ENCODE results near the gene SECISBP2.

SECISBP2 gene

GRCh38 chr9:89400403-89401116, 82.3 kb downstream of the SECISBP2 start:
- ChIA-PET CTCF (interaction anchor here (0.6 kb wide), 1 partner anchor 18 kb away, joined by 3 read pairs; no protein-coding TSS in a partner anchor), POLR2A (no interaction called here)
- Histone ChIP-seq H3K4me3 (ENCODE audit: low read depth, low read length) (no peak overlapping the region), H3K27ac (ENCODE audit: extremely low read depth, low read depth, low read length) (no peak overlapping the region), H3K9me3 (ENCODE audit: control insufficient read depth, insufficient read depth, low read depth, low read length) (no peaks in the 10 kb centered on the region), H3K36me3 (ENCODE audit: control insufficient read depth in 2 of 2, insufficient read depth in 1 of 2, low read length in 2 of 2) (peaks cover 0 to 66% of the 10 kb centered on the region in 2 experiments; a peak in 1 of 3 replicates), H3K4me1 (ENCODE audit: control insufficient read depth, insufficient read depth, low read length) (no peaks in the 10 kb centered on the region)
- no peak for TF ChIP-seq ZNF623 (tag by site-specific recombination; IDR thresholded peaks at IDR 0.05)
- no peak for TF ChIP-seq SP3 (tag by site-specific recombination; IDR thresholded peaks at IDR 0.05)
- TF ChIP-seq ZNF146 (tag by site-specific recombination; IDR thresholded peaks at IDR 0.05), result no peak
- no peak for TF ChIP-seq ZNF561 (tag by site-specific recombination; IDR thresholded peaks at IDR 0.05; ENCODE audit: borderline replicate concordance)
- no peak for TF ChIP-seq ZNF138 (tag by site-specific recombination; IDR thresholded peaks at IDR 0.05; ENCODE audit: borderline replicate concordance)
- no peak for TF ChIP-seq ZNF16 (tag by site-specific recombination; IDR thresholded peaks at IDR 0.05; ENCODE audit: low read depth)
- TF ChIP-seq ZNF2 (tag by site-specific recombination; IDR thresholded peaks at IDR 0.05), result no peak
- no peak for TF ChIP-seq ZNF837 (tag by site-specific recombination; IDR thresholded peaks at IDR 0.05)
- TF ChIP-seq OSR2 (tag by site-specific recombination; IDR thresholded peaks at IDR 0.05), result no peak
- no peak for TF ChIP-seq AEBP2 (tag by site-specific recombination; IDR thresholded peaks at IDR 0.05; ENCODE audit: borderline replicate concordance)
- no peak for TF ChIP-seq ZBTB6 (tag by site-specific recombination; IDR thresholded peaks at IDR 0.05)
- TF ChIP-seq ZNF202 (tag by site-specific recombination; IDR thresholded peaks at IDR 0.05; ENCODE audit: borderline replicate concordance), result no peak
- no peak for TF ChIP-seq ZNF394 (tag by site-specific recombination; IDR thresholded peaks at IDR 0.05; ENCODE audit: borderline replicate concordance)
- TF ChIP-seq ZNF473 (tag by site-specific recombination; IDR thresholded peaks at IDR 0.05), result no peak
- TF ChIP-seq ZNF335 (tag by site-specific recombination; conservative IDR thresholded peaks at IDR 0.05), result no peak
- no peak for TF ChIP-seq ZNF274 (IDR thresholded peaks at IDR 0.05; ENCODE audit: low read length)
- TF ChIP-seq ZNF274 (tag by site-specific recombination; IDR thresholded peaks at IDR 0.05; ENCODE audit: borderline replicate concordance), result no peak
- TF ChIP-seq ZNF148 (tag by site-specific recombination; IDR thresholded peaks at IDR 0.05; ENCODE audit: borderline replicate concordance), result no peak
- TF ChIP-seq ZFP3 (tag by site-specific recombination; IDR thresholded peaks at IDR 0.05; ENCODE audit: low read depth), result no peak

- POLR2A ChIA-PET, result no interaction called here
- CTCF ChIA-PET, result interaction anchor here (0.7 to 1.5 kb wide), 2 partner anchors 146 kb away, joined by 3 to 7 read pairs; no protein-coding TSS in a partner anchor
- Histone ChIP-seq H3K27ac (ENCODE audit: extremely low read depth, low read depth, low read length) (no peak overlapping the region), H3K4me3 (ENCODE audit: low read depth, low read length) (no peak overlapping the region), H3K9me3 (ENCODE audit: control insufficient read depth, insufficient read depth, low read depth, low read length) (no peaks in the 10 kb centered on the region), H3K36me3 (ENCODE audit: control insufficient read depth in 2 of 2, insufficient read depth in 1 of 2, low read length in 2 of 2) (peaks cover 0 to 45% of the 10 kb centered on the region in 2 experiments; a peak in 1 of 3 replicates), H3K4me1 (ENCODE audit: control insufficient read depth, insufficient read depth, low read length) (no peaks in the 10 kb centered on the region)
- TF ChIP-seq ZNF830 (tag by site-specific recombination; IDR thresholded peaks at IDR 0.05; ENCODE audit: low read depth) (no peak), ELK4 (IDR thresholded peaks at IDR 0.05; ENCODE audit: borderline replicate concordance, low read depth, low read length) (no peak), PATZ1 (tag by site-specific recombination; IDR thresholded peaks at IDR 0.05) (no peak), ZNF2 (tag by site-specific recombination; IDR thresholded peaks at IDR 0.05) (no peak)
Observed at GRCh38 chr9:89402695-89403427, 84.6 kb downstream of the SECISBP2 start.
